ENCODE measurements around the gene COBLL1.

GRCh38 chr2:164793529-164793928 lies 48.1 kb downstream of the COBLL1 start:
- TF ChIP-seq POLR2A (IDR thresholded peaks at IDR 0.05) (no peak), CTCF (IDR thresholded peaks at IDR 0.05) (no peak)
